Neural progenitor cell (in vitro differentiated cells): ENCODE results near the gene NT5C1A.

ENCODE experiments used
- EZH2 ChIP-seq: fragments of 200-600 bp; sonication (generic); IDR thresholded peaks from 2 replicates; pipeline ENCODE4 v1.6.1; 2017; ENCODE audit warnings: antibody characterized with exemption, mild to moderate bottlenecking, moderate library complexity
- EZH2phosphoT487 ChIP-seq: fragments of 200-600 bp; sonication (generic); IDR thresholded peaks from 2 replicates; pipeline ENCODE4 v1.6.1; 2017; ENCODE audit warnings: antibody characterized with exemption
- TF ChIP-seq, protein P1 (sequence below): fragments of 200-600 bp; sonication (generic); IDR thresholded peaks from 2 replicates; pipeline ENCODE4 v1.5.1; 2017; ENCODE audit warnings: antibody characterized with exemption, mild to moderate bottlenecking

DNA sequence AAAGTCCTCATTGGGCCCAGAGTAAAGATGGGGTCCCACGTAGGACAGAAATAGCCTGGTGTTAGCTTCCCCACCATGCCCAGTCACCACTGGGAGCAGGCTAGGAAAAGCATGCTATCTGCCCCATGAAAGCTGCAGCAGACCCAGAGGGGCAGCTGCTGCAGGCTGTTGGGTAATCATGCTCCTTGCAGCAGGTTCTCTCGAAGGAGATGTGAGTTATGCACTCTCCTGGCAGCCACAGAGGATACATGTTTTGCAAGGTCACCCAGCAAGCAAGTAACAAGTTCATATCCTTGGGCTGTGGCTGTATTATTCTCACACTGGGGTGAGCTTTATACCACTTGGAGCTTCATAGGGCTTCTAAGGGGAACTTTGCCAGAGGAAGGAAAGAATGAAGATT is 23.4 kb downstream of the NT5C1A start:
- TF ChIP-seq, protein P1, sequence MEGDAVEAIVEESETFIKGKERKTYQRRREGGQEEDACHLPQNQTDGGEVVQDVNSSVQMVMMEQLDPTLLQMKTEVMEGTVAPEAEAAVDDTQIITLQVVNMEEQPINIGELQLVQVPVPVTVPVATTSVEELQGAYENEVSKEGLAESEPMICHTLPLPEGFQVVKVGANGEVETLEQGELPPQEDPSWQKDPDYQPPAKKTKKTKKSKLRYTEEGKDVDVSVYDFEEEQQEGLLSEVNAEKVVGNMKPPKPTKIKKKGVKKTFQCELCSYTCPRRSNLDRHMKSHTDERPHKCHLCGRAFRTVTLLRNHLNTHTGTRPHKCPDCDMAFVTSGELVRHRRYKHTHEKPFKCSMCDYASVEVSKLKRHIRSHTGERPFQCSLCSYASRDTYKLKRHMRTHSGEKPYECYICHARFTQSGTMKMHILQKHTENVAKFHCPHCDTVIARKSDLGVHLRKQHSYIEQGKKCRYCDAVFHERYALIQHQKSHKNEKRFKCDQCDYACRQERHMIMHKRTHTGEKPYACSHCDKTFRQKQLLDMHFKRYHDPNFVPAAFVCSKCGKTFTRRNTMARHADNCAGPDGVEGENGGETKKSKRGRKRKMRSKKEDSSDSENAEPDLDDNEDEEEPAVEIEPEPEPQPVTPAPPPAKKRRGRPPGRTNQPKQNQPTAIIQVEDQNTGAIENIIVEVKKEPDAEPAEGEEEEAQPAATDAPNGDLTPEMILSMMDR: no peak
- no peak for TF ChIP-seq EZH2phosphoT487
- TF ChIP-seq EZH2: no peak
